Stimulated activated CD4-positive, alpha-beta T cell treated with anti-CD3 and anti-CD28 coated beads, Interleukin-1b, Interleukin-23, amount 100 ng/mL, for 4 hours (primary cell): ENCODE results near the gene SNN.

Experiments used
- DNase-seq, 2 donors: peaks; one replicate each; pipeline ENCODE4 v3.0.0-alpha.2; 2020; ENCODE audit warnings: low read depth in 2 of 2

Gene SNN

DNA sequence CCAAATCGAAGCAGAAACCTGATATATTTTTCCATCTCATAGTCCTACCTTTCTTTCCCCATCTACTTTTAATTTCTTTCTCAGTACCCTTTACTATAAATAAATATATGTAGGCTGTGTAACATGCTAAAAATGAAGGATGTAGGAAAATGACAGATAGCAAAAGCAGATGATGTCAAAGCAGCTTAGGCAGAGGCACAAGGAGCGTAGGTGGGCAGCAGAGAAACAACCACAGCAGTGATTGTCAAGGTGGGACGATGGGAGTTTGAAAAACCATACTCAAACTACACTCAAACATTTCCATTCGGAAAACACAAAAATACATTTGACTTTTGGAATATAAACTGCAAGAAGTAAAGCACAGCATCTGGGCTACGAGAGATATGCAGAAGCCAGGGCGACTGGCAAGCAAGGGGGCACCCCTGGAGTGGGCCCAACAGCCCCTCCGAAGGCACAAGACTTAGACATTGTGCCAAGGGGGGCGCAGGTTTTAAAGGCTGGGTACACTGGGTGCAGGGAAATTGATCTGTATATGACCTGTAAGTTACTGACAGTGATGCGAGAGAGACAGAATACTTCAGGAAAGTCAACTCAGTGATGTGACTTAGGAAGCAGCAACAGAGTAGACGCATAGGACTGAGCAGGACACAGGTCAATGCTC lies 31.1 kb downstream of the SNN start:
- no peak for DNase-seq

GRCh38 chr16:11700264-11701029 lies 32.2 kb downstream of the SNN start:
- DNase-seq = no peak

DNA sequence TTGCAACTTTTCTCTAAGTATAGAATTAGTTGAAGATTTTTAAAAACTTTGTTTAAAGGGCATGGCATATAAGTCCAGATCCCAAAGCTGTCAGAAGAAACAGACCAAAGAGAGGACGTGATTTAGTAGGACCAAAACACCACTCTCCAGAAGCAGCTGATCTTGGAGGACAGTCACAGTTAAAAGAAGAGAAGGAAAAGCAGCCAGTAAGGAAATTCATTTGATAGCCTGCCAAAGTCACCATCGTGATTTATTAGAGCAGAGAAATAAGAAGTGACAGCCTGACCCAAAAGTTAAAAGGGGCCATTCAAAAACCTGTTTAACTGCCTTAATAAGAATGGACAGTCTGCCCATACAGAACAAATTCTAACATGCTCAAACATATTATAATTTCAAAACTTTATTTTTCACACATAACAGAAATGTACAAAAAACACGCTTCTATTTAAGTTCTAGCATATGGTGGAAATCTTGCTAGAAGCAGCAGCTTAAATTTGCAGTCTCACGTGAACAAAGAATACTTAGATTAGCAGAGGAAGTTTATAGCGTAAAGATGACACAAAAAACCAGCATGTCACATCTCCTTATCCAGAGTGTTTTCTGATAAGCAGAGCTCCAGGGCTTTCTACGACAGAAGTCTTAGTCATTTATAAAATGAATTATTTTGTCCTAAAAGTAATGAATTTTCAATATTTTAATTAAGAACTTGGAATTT lies 37.2 kb downstream of the SNN start:
- no peak for DNase-seq

- DNase-seq = no peak
Observed at GRCh38 chr16:11706180-11706742, 38.0 kb downstream of the SNN start.

GRCh38 chr16:11707679-11708197 lies 39.5 kb downstream of the SNN start:
- no peak for DNase-seq

GRCh38 chr16:11708421-11708820 lies 40.2 kb downstream of the SNN start:
- no peak for DNase-seq

- no peak for DNase-seq
Observed at GRCh38 chr16:11711662-11712061, 43.4 kb downstream of the SNN start.

GRCh38 chr16:11712122-11712521 lies 43.9 kb downstream of the SNN start:
- no peak for DNase-seq

DNA sequence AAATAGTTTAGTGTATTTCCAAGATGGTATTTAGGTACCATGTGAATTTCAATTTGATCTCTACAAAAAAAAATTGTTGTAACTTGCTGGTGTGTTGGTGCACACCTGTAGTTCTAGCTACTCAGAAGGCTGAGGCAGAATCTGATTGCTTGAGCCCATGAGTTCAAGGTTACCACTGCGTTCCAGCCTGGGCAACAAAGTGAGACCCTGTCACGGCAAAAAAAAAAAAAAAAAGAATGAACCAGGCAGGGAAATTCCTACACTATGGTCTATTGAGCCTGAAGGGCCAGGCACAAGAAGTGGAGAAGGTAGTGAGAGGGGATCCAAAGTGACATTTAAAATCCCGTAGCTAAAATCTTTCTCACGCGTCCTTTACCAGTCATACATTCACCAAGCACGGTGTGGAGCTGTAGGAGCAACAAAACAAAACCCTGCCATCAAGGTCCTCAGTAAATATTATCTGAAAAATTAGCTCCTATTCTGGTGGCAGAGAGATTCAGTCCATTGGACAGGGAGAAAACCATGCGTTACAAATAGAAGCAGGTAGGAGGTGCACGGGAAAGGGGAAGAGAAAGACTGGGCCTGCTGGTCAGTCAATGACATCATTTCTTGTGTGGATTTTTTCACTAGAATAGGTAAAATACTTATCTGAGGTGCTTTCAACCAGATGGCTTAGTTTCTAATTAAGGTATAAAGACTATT lies 47.1 kb downstream of the SNN start:
- DNase-seq = no peak

DNA sequence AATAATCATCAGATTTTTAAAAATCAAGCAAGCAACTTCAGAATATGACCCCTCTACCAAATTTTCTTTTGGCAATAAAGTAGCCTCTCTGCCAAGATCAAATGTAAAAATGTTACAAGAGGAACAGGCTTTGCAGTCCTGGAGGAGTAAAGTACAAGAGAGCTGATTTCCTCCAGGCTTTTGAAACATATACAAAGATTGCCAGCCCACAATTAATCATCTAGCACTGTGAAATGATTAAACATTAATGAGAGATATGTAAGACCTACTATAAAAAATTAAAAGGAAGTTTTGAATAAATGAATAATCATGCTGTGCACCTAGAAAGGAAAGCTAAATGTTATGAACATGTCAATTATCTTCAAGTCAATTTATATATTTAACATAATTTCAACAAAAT lies 48.1 kb downstream of the SNN start:
- no peak for DNase-seq

- DNase-seq = no peak
Observed at GRCh38 chr16:11717811-11718210, 49.6 kb downstream of the SNN start.

GRCh38 chr16:11719171-11719570 lies 50.9 kb downstream of the SNN start:
- DNase-seq = no peak

- DNase-seq = no peak
Observed at GRCh38 chr16:11719762-11720161, 51.5 kb downstream of the SNN start.

GRCh38 chr16:11721781-11722467 lies 53.7 kb downstream of the SNN start:
- no peak for DNase-seq

DNA sequence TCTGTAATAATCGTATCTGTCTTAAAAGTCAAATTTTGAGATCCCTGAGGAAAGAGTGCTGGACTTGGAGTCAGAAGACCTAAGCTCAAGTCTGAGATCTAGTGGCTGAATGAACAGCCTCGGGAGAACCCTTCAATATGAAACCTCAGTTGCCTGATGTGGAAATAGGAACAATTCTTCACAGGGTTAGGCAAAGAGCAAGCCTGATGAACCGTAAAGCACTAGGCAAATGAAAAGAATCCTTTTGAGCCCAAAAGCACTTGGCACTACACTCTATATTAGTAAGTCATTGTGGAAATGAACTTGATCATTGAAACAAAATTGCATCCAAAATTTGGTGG lies 54.2 kb downstream of the SNN start:
- DNase-seq = no peak

DNA sequence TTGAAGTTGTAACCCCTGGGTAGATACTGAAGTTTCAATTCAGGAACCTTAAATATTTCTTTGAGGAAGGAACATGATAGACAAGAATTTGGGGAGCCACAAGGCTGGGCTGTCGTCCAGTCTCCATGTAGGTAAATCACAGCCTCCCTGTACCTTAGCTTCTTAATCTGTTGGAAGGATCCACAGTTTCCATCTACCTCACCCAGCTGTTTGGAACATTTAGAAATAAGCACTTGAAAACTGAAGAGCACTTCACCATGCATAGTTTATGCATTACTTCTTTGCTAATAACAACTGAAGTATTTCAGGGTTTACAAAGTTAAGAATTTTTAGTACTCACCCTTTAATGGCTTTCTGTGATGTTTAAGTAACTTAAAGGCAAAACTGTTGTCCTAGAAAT lies 57.2 kb downstream of the SNN start:
- DNase-seq = no peak

GRCh38 chr16:11726008-11726407 lies 57.8 kb downstream of the SNN start:
- no peak for DNase-seq

DNA sequence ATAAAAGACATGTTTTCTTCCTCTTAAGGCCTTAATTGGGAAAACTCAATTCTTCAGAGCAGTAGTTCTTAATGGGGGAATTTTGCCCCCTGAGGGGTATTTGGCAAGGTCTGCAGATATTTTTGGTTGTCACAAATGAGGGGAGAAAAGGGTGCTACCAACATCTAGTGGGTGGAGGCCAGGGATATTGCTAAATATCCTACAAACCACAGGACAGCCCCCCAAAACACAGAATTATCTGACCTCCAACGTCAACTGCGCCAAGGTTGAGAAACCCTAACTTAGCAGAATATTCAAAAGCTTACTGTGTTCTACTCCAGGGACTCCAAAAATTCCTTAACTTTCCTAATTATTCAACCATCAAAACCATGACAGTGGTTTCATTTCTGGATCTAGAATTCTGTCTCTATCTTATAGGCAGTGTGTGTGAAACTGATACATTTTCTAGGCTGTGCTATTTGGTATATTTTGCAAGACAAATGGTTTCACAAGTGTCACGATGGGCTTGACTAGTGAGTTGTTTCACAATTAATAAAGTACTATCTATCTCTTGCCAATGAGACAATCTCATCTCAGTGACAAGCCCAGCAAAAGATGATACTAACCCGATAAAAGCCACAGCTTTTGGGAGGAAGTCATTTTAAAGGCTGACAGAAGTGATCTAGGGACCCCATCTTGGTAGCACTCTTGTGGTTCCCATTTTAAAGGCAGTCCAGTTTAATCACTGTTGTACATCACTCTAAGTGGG lies 59.7 kb downstream of the SNN start:
- DNase-seq = no peak
